Lung (tissue), 12 donors: ENCODE measurements around the gene FAM83F. TPM values are rescaled to one million over a fixed set of nuclear protein-coding genes. Genes with fewer than 3 reads are reported as not detected.
"Not testable (repeated sequence)": the region's sequence is repeated elsewhere in the genome, so short reads cannot be mapped to it uniquely, and the experiment has no call there.

Experiments used
- ATAC-seq: fragments of 200-7000 bp; cut with Tn5 transposase; one replicate; pipeline ENCODE4 v1.9.1; 2020; ENCODE audit warnings: moderate number of reproducible peaks; ENCODE audit not compliant: insufficient read depth, low FRiP score
- DNase-seq, 3 donors: peaks; one replicate each; pipeline ENCODE4 v3.0.0-alpha.2; 2013 to 2017
- H3K27ac ChIP-seq, 2 donors: one replicate each; pipeline ENCODE4 v1.5.1; 2013; ENCODE audit warnings: mild to moderate bottlenecking in 2 of 2, moderate library complexity in 2 of 2, control low read depth in 1 of 2, inconsistent platforms in 1 of 2, low read depth in 1 of 2, low read length in 1 of 2
- H3K27me3 ChIP-seq, 3 donors: one replicate each; pipeline ENCODE4 v1.5.1; 2013; ENCODE audit warnings: low read length in 2 of 3; ENCODE audit not compliant: control insufficient read depth in 3 of 3, insufficient read depth in 3 of 3
- H3K36me3 ChIP-seq, 4 donors: one replicate each; pipeline ENCODE4 v1.5.1; 2013; ENCODE audit warnings: low read length in 4 of 4, mild to moderate bottlenecking in 1 of 4, moderate library complexity in 1 of 4; ENCODE audit not compliant: control insufficient read depth in 4 of 4, insufficient read depth in 4 of 4
- H3K4me1 ChIP-seq, 5 donors: one replicate each; pipeline ENCODE4 v1.5.1; 2013; ENCODE audit warnings: low read length in 5 of 5, mild to moderate bottlenecking in 2 of 5, moderate library complexity in 1 of 5; ENCODE audit not compliant: control insufficient read depth in 5 of 5, insufficient read depth in 5 of 5
- H3K4me3 ChIP-seq: one replicate; pipeline ENCODE4 v1.5.1; 2013; ENCODE audit warnings: mild to moderate bottlenecking, control low read depth, moderate library complexity
- H3K9ac ChIP-seq, 2 donors: one replicate each; pipeline ENCODE4 v1.5.1; 2013; ENCODE audit warnings: low read length in 2 of 2, control low read depth in 1 of 2; ENCODE audit not compliant: insufficient read depth in 1 of 2
- H3K9me3 ChIP-seq, 4 donors: one replicate each; pipeline ENCODE4 v1.5.1; 2013; ENCODE audit warnings: low read length in 3 of 4, mild to moderate bottlenecking in 1 of 4, moderate library complexity in 1 of 4; ENCODE audit not compliant: control insufficient read depth in 4 of 4, insufficient read depth in 3 of 4
- whole genome bisulfite sequencing, 2 donors: extraction: QIAGEN DNeasy Blood & Tissue Kit; methylation state at CpG; one replicate each; pipeline ENCODE4 v1.1.7; 2013; 5-methylcytosine and 5-hydroxymethylcytosine counted together
- polyA plus RNA-seq, 2 donors: library from polyadenylated mRNA; stranded (reverse); fragments of 200-250 nt; gene quantifications; one replicate each; pipeline ENCODE4 v1.2.1, GENCODE V29; 2013
- total RNA-seq, 2 donors: library from RNA; depleted of rRNA in 1 of 2; stranded (reverse); fragments of >200 nt in 1 of 2; gene quantifications; one replicate each; pipeline ENCODE4 v1.2.1, GENCODE V29; 2014 to 2021
- TF ChIP-seq, protein P1 (sequence below): IDR thresholded peaks from 2 replicates; pipeline ENCODE4 v1.5.1; 2012; ENCODE audit warnings: mild to moderate bottlenecking; ENCODE audit errors: control extremely low read depth, extremely low read depth
- donor health status: control.
- donor health status: control.
- donor health status: Bipolar disorder and iron deficiency.
- donor health status: healthy.
- donor health status: DM: yes; HTN: yes; CAD: no.

FAM83F gene
- total and polyA plus RNA-seq, 4 donors: 0.53 to 3.0 (median 0.94) TPM

- H3K27ac ChIP-seq: no peak overlapping the region
- H3K27me3 ChIP-seq: peaks cover 0 to 16% (median 0%) of the 10 kb centered on the region in 3 donors
- DNase-seq (peak in 2 of 3 donors; percentile 62 to 66), ATAC-seq (peak; percentile 83)
- 70 to 85% methylated on average over 8 of the region's 8 CpGs for WGBS, 2 donors
- H3K4me1 ChIP-seq: peaks cover 0 to 13% (median 9%) of the 10 kb centered on the region in 5 donors
- no peak overlapping the region for H3K9ac ChIP-seq
- no peak overlapping the region for H3K4me3 ChIP-seq
- no peaks in the 10 kb centered on the region for H3K36me3 ChIP-seq
- no peaks in the 10 kb centered on the region for H3K9me3 ChIP-seq
- TF ChIP-seq, protein P1, sequence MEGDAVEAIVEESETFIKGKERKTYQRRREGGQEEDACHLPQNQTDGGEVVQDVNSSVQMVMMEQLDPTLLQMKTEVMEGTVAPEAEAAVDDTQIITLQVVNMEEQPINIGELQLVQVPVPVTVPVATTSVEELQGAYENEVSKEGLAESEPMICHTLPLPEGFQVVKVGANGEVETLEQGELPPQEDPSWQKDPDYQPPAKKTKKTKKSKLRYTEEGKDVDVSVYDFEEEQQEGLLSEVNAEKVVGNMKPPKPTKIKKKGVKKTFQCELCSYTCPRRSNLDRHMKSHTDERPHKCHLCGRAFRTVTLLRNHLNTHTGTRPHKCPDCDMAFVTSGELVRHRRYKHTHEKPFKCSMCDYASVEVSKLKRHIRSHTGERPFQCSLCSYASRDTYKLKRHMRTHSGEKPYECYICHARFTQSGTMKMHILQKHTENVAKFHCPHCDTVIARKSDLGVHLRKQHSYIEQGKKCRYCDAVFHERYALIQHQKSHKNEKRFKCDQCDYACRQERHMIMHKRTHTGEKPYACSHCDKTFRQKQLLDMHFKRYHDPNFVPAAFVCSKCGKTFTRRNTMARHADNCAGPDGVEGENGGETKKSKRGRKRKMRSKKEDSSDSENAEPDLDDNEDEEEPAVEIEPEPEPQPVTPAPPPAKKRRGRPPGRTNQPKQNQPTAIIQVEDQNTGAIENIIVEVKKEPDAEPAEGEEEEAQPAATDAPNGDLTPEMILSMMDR: no peak
Observed at GRCh38 chr22:39947220-39948216, 47.2 kb upstream of the FAM83F start.

- Histone ChIP-seq H3K4me3 (no peak overlapping the region), H3K27me3 (peaks cover 0 to 16% (median 0%) of the 10 kb centered on the region in 3 donors), H3K27ac (no peak overlapping the region), H3K9ac (no peak overlapping the region), H3K4me1 (peaks cover 0 to 29% (median 9%) of the 10 kb centered on the region in 5 donors), H3K9me3 (no peaks in the 10 kb centered on the region), H3K36me3 (no peaks in the 10 kb centered on the region)
- 81 to 90% methylated on average over 8 of the region's 8 CpGs for WGBS, 2 donors
- TF ChIP-seq, protein P1: no peak
- ATAC-seq (no peak), DNase-seq (no peak)
Observed at GRCh38 chr22:39949964-39950737, 44.6 kb upstream of the FAM83F start.

- Histone ChIP-seq H3K27me3 (peaks cover 0 to 16% (median 0%) of the 10 kb centered on the region in 3 donors), H3K4me1 (peaks cover 0 to 22% (median 6%) of the 10 kb centered on the region in 5 donors)
- not testable (repeated sequence) for H3K27ac ChIP-seq, H3K9ac ChIP-seq, H3K9me3 ChIP-seq, H3K36me3 ChIP-seq, DNase-seq, ATAC-seq, H3K4me3 ChIP-seq
- 56 to 67% methylated on average over 11 of the region's 11 CpGs for WGBS, 2 donors
Observed at GRCh38 chr22:39951603-39952293, 43.0 kb upstream of the FAM83F start.
